CD4-positive, alpha-beta memory T cell (primary cell): ENCODE measurements around the gene CMTM3. TPM values are rescaled to one million over a fixed set of nuclear protein-coding genes. Genes with fewer than 3 reads are reported as not detected.
A peak's percentile ranks its signal among the peaks of the same experiment; 100 is the strongest.

Experiments
- CTCF ChIA-PET: fragments of 350-600 bp; sonication (Branson Sonifier 250); formaldehyde crosslinking; loops from one replicate; lab custom pipeline; 2021; ENCODE audit warnings: inconsistent platforms; ENCODE audit not compliant: partially characterized antibody; lab: Charles Lee
- POLR2A ChIA-PET: fragments of 350-600 bp; sonication (Branson Sonifier 250); formaldehyde crosslinking; loops from one replicate; lab custom pipeline; 2021; ENCODE audit not compliant: partially characterized antibody; lab: Charles Lee
- DNase-seq, 5 donors: peaks; one replicate each; pipeline versions ENCODE4 v3.0.0 to v3.0.0-alpha.2; 2020 to 2022; ENCODE audit warnings: mixed read lengths in 1 of 5
- H3K27ac ChIP-seq: one replicate; pipeline ENCODE4 v1.7.0; 2013; ENCODE audit warnings: low read depth, low read length
- H3K27me3 ChIP-seq: 2 replicates; pipeline ENCODE4 v1.7.0; 2013; ENCODE audit warnings: mild to moderate bottlenecking, low read length, moderate library complexity; ENCODE audit not compliant: insufficient read depth
- H3K36me3 ChIP-seq: 2 replicates; pipeline ENCODE4 v1.7.0; 2013; ENCODE audit warnings: mild to moderate bottlenecking, low read length, moderate library complexity; ENCODE audit not compliant: insufficient read depth
- H3K4me1 ChIP-seq: 2 replicates; pipeline ENCODE4 v1.7.0; 2013; ENCODE audit warnings: mild to moderate bottlenecking, low read length, moderate library complexity; ENCODE audit not compliant: insufficient read depth
- H3K4me3 ChIP-seq, 2 donors: one replicate each; pipeline ENCODE4 v1.7.0; 2013; ENCODE audit warnings: low read length in 2 of 2, mild to moderate bottlenecking in 1 of 2
- H3K9me3 ChIP-seq, 2 donors: one replicate each; pipeline ENCODE4 v1.7.0; 2013; ENCODE audit warnings: low read length in 2 of 2, control low read depth in 1 of 2; ENCODE audit not compliant: control insufficient read depth in 1 of 2
- H3K27ac Mint-ChIP-seq, 7 donors: one replicate each; pipeline ENCODE4 v1.8.0; 2020 to 2021; ENCODE audit warnings: mixed read lengths in 7 of 7, mild to moderate bottlenecking in 6 of 7, inconsistent platforms in 3 of 7, moderate library complexity in 3 of 7
- H3K27me3 Mint-ChIP-seq, 2 donors: one replicate each; pipeline ENCODE4 v1.8.0; 2020 to 2021; ENCODE audit warnings: mixed read lengths in 2 of 2
- H3K36me3 Mint-ChIP-seq, 2 donors: one replicate each; pipeline ENCODE4 v1.8.0; 2020 to 2021; ENCODE audit warnings: mixed read lengths in 2 of 2, inconsistent platforms in 1 of 2, mild to moderate bottlenecking in 1 of 2
- H3K4me1 Mint-ChIP-seq, 4 donors: one replicate each; pipeline ENCODE4 v1.8.0; 2020 to 2021; ENCODE audit warnings: mixed read lengths in 4 of 4, mild to moderate bottlenecking in 1 of 4
- H3K4me3 Mint-ChIP-seq, 8 donors: one replicate each; pipeline ENCODE4 v1.8.0; 2020 to 2021; ENCODE audit warnings: mixed read lengths in 8 of 8, mild to moderate bottlenecking in 7 of 8, moderate library complexity in 6 of 8, inconsistent platforms in 3 of 8
- H3K9me3 Mint-ChIP-seq, 8 donors: one replicate each; pipeline ENCODE4 v1.8.0; 2020 to 2021; ENCODE audit warnings: mixed read lengths in 8 of 8, mild to moderate bottlenecking in 5 of 8, inconsistent platforms in 3 of 8, moderate library complexity in 1 of 8
- intact Hi-C: fragments of 100-400 bp; cut with micrococcal nuclease; formaldehyde crosslinking; loops from one replicate; pipeline ENCODE4 v1.15.1; 2023
- polyA plus RNA-seq, 2 donors: library from polyadenylated mRNA; unstranded; fragments of 300-500 nt; fragmentation: Illumina TruSeq; gene quantifications; one replicate each; pipeline ENCODE4 v1.2.3, GENCODE V29; 2021
- total RNA-seq, 2 experiments: library from RNA; stranded (reverse); gene quantifications; one replicate each; pipeline ENCODE4 v1.2.3, GENCODE V29; 2021

Gene CMTM3
- total and polyA plus RNA-seq, 4 experiments from 2014 or later, result 74.2 to 105 (median 86.6) TPM

GRCh38 chr16:66650707-66651473 lies 46.4 kb downstream of the CMTM3 start:
- no peak overlapping the region for H3K27ac ChIP-seq
- H3K4me3 ChIP-seq, result peak overlapping the region in 1 of 2 donors; percentile 25
- DNase-seq, result peak; percentile 75 to 84 (median 80)
- H3K9me3 ChIP-seq, result no peaks in the 10 kb centered on the region
- peaks cover 6 to 11% (median 10%) of the 10 kb centered on the region in 4 donors for H3K4me1 Mint-ChIP-seq
- no peaks in the 10 kb centered on the region for H3K36me3 Mint-ChIP-seq
- H3K27ac Mint-ChIP-seq, result peak overlapping the region in 6 of 7 donors; percentile 2 to 90 (median 60)
- H3K36me3 ChIP-seq, result no peaks in the 10 kb centered on the region
- CTCF ChIA-PET, result interaction anchor here (0.5 to 2.5 kb wide), 36 partner anchors 8 to 244 kb away, joined by 3 to 34 read pairs (median 5); no protein-coding TSS in a partner anchor
- intact Hi-C loops, result loop anchor here (1.0 to 5.0 kb wide), 5 partner anchors 43 to 244 kb away; partner anchors contain the start of gene DYNC1LI2
- H3K27me3 ChIP-seq, result no peaks in the 10 kb centered on the region
- peaks cover 0 to 6% of the 10 kb centered on the region in 2 donors for H3K27me3 Mint-ChIP-seq
- peaks cover 6% of the 10 kb centered on the region for H3K4me1 ChIP-seq
- H3K4me3 Mint-ChIP-seq, result peak overlapping the region; percentile 50 to 90 (median 74)
- no peaks in the 10 kb centered on the region for H3K9me3 Mint-ChIP-seq
- POLR2A ChIA-PET, result interaction anchor here (0.6 to 2.0 kb wide), 6 partner anchors 43 to 244 kb away, joined by 3 to 5 read pairs (median 4); partner anchors contain the start of genes CMTM3 and DYNC1LI2

- intact Hi-C loops, result loop anchor here (1.0 to 5.0 kb wide), 5 partner anchors 43 to 245 kb away; partner anchors contain the start of gene DYNC1LI2
- Histone ChIP-seq H3K27ac (no peak overlapping the region), H3K36me3 (no peaks in the 10 kb centered on the region), H3K4me1 (peaks cover 6% of the 10 kb centered on the region), H3K4me3 (peak overlapping the region in 1 of 2 donors; percentile 25), H3K27me3 (no peaks in the 10 kb centered on the region), H3K9me3 (no peaks in the 10 kb centered on the region)
- ChIA-PET POLR2A (interaction anchor here (1.3 to 2.0 kb wide), 4 partner anchors 47 to 245 kb away, joined by 3 to 5 read pairs (median 4); partner anchors contain the start of genes CMTM3 and DYNC1LI2), CTCF (interaction anchor here (0.8 to 2.5 kb wide), 29 partner anchors 9 to 244 kb away, joined by 3 to 34 read pairs (median 6); no protein-coding TSS in a partner anchor)
- H3K36me3 Mint-ChIP-seq, result no peaks in the 10 kb centered on the region
- H3K4me1 Mint-ChIP-seq, result peaks cover 6 to 11% (median 10%) of the 10 kb centered on the region in 4 donors
- H3K27me3 Mint-ChIP-seq, result peaks cover 0 to 6% of the 10 kb centered on the region in 2 donors
- DNase-seq, result no peak
- H3K9me3 Mint-ChIP-seq, result no peaks in the 10 kb centered on the region
- H3K4me3 Mint-ChIP-seq, result peak overlapping the region; percentile 50 to 90 (median 74)
- peak overlapping the region in 2 of 7 donors; percentile 82 to 90 for H3K27ac Mint-ChIP-seq
These were observed 46.9 kb downstream of the CMTM3 start for GRCh38 chr16:66651474-66651765.

GRCh38 chr16:66651965-66652364 lies 47.5 kb downstream of the CMTM3 start:
- no peaks in the 10 kb centered on the region for H3K36me3 ChIP-seq
- intact Hi-C loops, result loop anchor here (1.0 to 5.0 kb wide), 5 partner anchors 44 to 245 kb away; partner anchors contain the start of gene DYNC1LI2
- Mint-ChIP-seq H3K27me3 (peaks cover 0 to 9% of the 10 kb centered on the region in 2 donors), H3K4me3 (no peak overlapping the region), H3K36me3 (no peaks in the 10 kb centered on the region), H3K9me3 (no peaks in the 10 kb centered on the region), H3K4me1 (peaks cover 6 to 11% (median 10%) of the 10 kb centered on the region in 4 donors), H3K27ac (peak overlapping the region in 1 of 7 donors; percentile 15)
- no peak overlapping the region for H3K4me3 ChIP-seq
- H3K27ac ChIP-seq, result no peak overlapping the region
- no peak for DNase-seq
- POLR2A ChIA-PET, result interaction anchor here (1.3 to 2.0 kb wide), 2 partner anchors 48 to 126 kb away, joined by 4 to 5 read pairs; partner anchors contain the start of gene CMTM3
- CTCF ChIA-PET, result interaction anchor here (1.0 to 2.5 kb wide), 19 partner anchors 10 to 245 kb away, joined by 3 to 34 read pairs (median 7); no protein-coding TSS in a partner anchor
- no peaks in the 10 kb centered on the region for H3K9me3 ChIP-seq
- peaks cover 6% of the 10 kb centered on the region for H3K4me1 ChIP-seq
- no peaks in the 10 kb centered on the region for H3K27me3 ChIP-seq

GRCh38 chr16:66652661-66653360 lies 48.3 kb downstream of the CMTM3 start:
- H3K9me3 Mint-ChIP-seq, result no peaks in the 10 kb centered on the region
- ChIA-PET CTCF (interaction anchor here (1.2 to 1.3 kb wide), 2 partner anchors 10 to 11 kb away, joined by 3 to 5 read pairs; no protein-coding TSS in a partner anchor), POLR2A (no interaction called here)
- intact Hi-C loops, result loop anchor here (5.0 kb wide), 1 partner anchor 99 kb away; the partner anchor contains the start of gene DYNC1LI2
- H3K4me3 Mint-ChIP-seq, result no peak overlapping the region
- peaks cover 0 to 9% of the 10 kb centered on the region in 2 donors for H3K27me3 Mint-ChIP-seq
- Histone ChIP-seq H3K4me3 (no peak overlapping the region), H3K4me1 (peaks cover 6% of the 10 kb centered on the region), H3K27ac (no peak overlapping the region), H3K36me3 (no peaks in the 10 kb centered on the region), H3K9me3 (no peaks in the 10 kb centered on the region), H3K27me3 (no peaks in the 10 kb centered on the region)
- no peak for DNase-seq
- H3K36me3 Mint-ChIP-seq, result no peaks in the 10 kb centered on the region
- H3K27ac Mint-ChIP-seq, result peak overlapping the region in 1 of 7 donors; percentile 35
- H3K4me1 Mint-ChIP-seq, result peaks cover 6 to 11% (median 10%) of the 10 kb centered on the region in 4 donors

DNA sequence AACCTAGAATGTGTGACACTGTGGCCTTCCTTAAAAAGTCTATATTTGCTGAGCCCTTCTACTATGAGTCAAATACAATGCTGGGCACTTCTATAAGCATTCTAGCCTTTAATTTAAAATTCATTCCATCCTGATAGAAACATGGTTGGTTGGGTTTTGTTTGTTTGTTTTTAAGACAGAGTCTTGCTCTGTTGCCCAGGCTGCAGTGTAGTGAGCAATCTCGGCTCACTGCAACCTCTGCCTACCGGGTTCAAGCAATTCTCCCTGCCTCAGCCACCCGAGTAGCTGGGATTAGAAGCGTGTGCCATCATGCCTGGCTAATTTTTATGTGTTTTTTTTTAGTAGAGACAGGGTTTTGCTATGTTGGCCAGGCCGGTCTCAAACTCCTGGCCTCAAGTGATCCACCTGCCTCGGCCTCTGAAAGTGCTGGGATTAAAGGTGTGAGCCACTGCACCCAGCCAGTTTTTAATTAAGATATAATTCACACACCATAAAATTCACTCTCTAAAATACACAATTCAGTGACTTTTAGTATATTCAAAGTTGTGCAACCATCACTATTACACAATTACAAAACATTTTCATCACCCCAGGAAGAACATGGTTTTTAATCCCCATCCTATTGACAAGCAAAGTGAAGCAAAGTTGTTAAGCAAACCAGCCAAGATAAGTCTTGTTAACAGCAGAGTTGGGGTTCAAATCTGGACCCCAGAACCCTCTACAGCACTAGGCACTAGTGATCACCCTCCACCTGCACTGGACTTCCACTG lies 49.3 kb downstream of the CMTM3 start:
- H3K9me3 ChIP-seq, result no peaks in the 10 kb centered on the region
- Mint-ChIP-seq H3K27ac (peak overlapping the region in 1 of 7 donors; percentile 35), H3K4me1 (peaks cover 6 to 11% (median 10%) of the 10 kb centered on the region in 4 donors), H3K36me3 (no peaks in the 10 kb centered on the region), H3K9me3 (no peaks in the 10 kb centered on the region), H3K4me3 (no peak overlapping the region), H3K27me3 (peaks cover 0 to 10% of the 10 kb centered on the region in 2 donors)
- H3K36me3 ChIP-seq, result no peaks in the 10 kb centered on the region
- POLR2A ChIA-PET, result no interaction called here
- H3K27me3 ChIP-seq, result no peaks in the 10 kb centered on the region
- no peak overlapping the region for H3K4me3 ChIP-seq
- CTCF ChIA-PET, result interaction anchor here (1.2 to 1.3 kb wide), 2 partner anchors 9 to 10 kb away, joined by 3 to 5 read pairs; no protein-coding TSS in a partner anchor
- DNase-seq, result no peak
- intact Hi-C loops, result loop anchor here (5.0 kb wide), 1 partner anchor 99 kb away; the partner anchor contains the start of gene DYNC1LI2
- no peak overlapping the region for H3K27ac ChIP-seq
- H3K4me1 ChIP-seq, result peaks cover 6% of the 10 kb centered on the region

GRCh38 chr16:66656547-66656946 lies 52.0 kb downstream of the CMTM3 start:
- no peak overlapping the region for H3K27ac ChIP-seq
- no peaks in the 10 kb centered on the region for H3K27me3 ChIP-seq

More at GRCh38 chr16:66656547-66656946, 52.0 kb downstream of the CMTM3 start:
- no peaks in the 10 kb centered on the region for H3K36me3 Mint-ChIP-seq
- H3K4me3 Mint-ChIP-seq, result no peak overlapping the region
- ChIA-PET POLR2A (no interaction called here), CTCF (interaction anchor here (0.9 to 1.1 kb wide), 2 partner anchors 17 to 48 kb away, joined by 3 read pairs; no protein-coding TSS in a partner anchor)
- no peaks in the 10 kb centered on the region for H3K9me3 ChIP-seq
- peaks cover 0 to 2% (median 0%) of the 10 kb centered on the region in 4 donors for H3K4me1 Mint-ChIP-seq
- H3K27me3 Mint-ChIP-seq, result peaks cover 0 to 16% of the 10 kb centered on the region in 2 donors
- H3K27ac Mint-ChIP-seq, result peak overlapping the region in 1 of 7 donors; percentile 50
- intact Hi-C loops, result no loop called here
- no peaks in the 10 kb centered on the region for H3K9me3 Mint-ChIP-seq
- no peaks in the 10 kb centered on the region for H3K36me3 ChIP-seq
- DNase-seq, result no peak
- H3K4me3 ChIP-seq, result no peak overlapping the region
- no peaks in the 10 kb centered on the region for H3K4me1 ChIP-seq
